Fibroblast of lung (primary cell): ENCODE measurements around the gene AGPAT4.

Source experiments
- CTCF ChIP-seq, 2 donors: IDR thresholded peaks in 1 of 2; conservative IDR thresholded peaks in 1 of 2; 1 replicate in 1 of 2; 2 replicates in 1 of 2; pipeline ENCODE4 v1.5.1; 2011 to 2012; ENCODE audit warnings: low read length in 2 of 2, control low read depth in 1 of 2, inconsistent platforms in 1 of 2, low read depth in 1 of 2, mild to moderate bottlenecking in 1 of 2
- EZH2 ChIP-seq: IDR thresholded peaks from 2 replicates; pipeline ENCODE4 v1.5.1; 2012; ENCODE audit warnings: low read length, control low read depth, mild to moderate bottlenecking; ENCODE audit errors: missing control alignments

- TF ChIP-seq CTCF (conservative IDR thresholded peaks at IDR 0.05 in 1 of 2, IDR thresholded peaks at IDR 0.05 in 1 of 2; ENCODE audit: low read depth in 1 of 2, low read length in 2 of 2) (no peak), EZH2 (no peak)
These were observed 111.8 kb downstream of the AGPAT4 start for GRCh38 chr6:161161889-161162624.
